Measurements from ENCODE around the gene FAF1. TPM values are rescaled to one million over a fixed set of nuclear protein-coding genes. Genes with fewer than 3 reads are reported as not detected.

FAF1 gene
- total and polyA plus RNA-seq, 9 of the 15 experiments (the other 6 are each of a cell fraction or from before 2014, with no cell fraction given), result 48.7 to 225 (median 118) TPM

DNA sequence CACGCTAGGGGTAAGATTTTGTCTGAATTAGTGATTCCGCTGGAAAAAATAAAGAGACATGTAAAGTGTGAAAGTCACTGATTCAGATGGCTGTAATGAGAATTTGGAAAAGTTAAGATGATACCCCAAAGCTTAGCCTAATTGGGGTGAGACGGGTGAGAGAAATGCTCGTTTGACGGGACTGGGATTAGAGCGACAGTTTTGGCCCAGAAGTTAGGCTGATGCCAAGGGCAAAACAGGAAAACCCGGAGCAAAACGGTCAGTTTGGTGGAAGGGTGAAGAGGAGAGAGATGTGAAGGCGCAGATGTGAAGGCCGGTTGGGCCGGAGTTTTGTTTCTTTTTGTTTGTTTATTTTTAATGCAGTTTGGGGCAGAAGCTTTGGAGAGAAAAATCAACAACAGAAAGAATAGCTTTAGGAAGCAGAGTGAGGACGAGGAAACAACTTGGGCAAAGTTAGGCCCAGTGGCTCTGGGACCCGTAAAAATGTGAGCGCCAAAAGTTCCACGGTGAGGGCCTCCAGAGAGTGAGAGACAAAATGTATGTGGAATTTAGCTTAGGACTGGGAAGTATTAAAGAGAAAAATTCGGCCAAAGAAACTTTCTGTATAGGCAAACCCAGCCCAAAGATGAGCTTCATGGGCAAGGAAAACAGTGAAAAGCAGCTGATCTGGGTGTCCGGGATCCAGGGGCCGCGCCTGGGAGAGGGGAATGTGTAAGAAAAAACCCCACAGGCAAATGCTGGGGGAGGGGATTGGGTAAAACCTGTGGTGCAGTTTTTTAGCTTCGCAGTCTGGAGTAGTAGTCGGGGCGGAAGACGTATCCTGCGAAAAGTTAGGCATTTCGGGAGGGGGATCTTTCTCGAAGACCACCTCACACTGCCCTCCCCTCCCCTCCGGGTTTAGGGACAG, 538.0 kb downstream of the FAF1 start:
- ATAC-seq (no peak), DNase-seq (ENCODE audit: extremely low read depth in 1 of 4, low spot score in 3 of 4) (no peak), FAIRE-seq (no peak)
- intact Hi-C loops (cut with micrococcal nuclease) (no loop called here), in situ Hi-C loops (cut with MboI) (no loop called here)
- CTCF ChIA-PET (ENCODE audit: low intra/inter-chr PET ratio), result no interaction called here
- Histone ChIP-seq H3K27me3 (ENCODE audit: control insufficient read depth in 2 of 2, insufficient read depth in 2 of 2, low read length in 2 of 2) (peaks cover 72 to 94% of the 10 kb centered on the region in 2 experiments), H2AFZ (ENCODE audit: low read depth, low read length) (no peak overlapping the region), H4K20me1 (replicated peaks; ENCODE audit: control insufficient read depth, insufficient read depth, low read length) (no peaks in the 10 kb centered on the region), H3K79me2 (ENCODE audit: control insufficient read depth, insufficient read depth, low read length) (no peaks in the 10 kb centered on the region), H3K4me2 (ENCODE audit: insufficient read depth, low read length) (no peak overlapping the region), H3K9me3 (replicated peaks; ENCODE audit: control insufficient read depth, insufficient read depth, low read depth, low read length) (no peaks in the 10 kb centered on the region), H3K4me3 (no peak overlapping the region), H3K9me1 (ENCODE audit: control insufficient read depth, insufficient read depth, low read length) (no peaks in the 10 kb centered on the region), H3K9ac (ENCODE audit: insufficient read depth in 1 of 2, low read depth in 2 of 2, low read length in 2 of 2) (no peak overlapping the region), H3K36me3 (ENCODE audit: control insufficient read depth, insufficient read depth, low read length) (no peaks in the 10 kb centered on the region), H3K4me1 (replicated peaks in 1 of 2; ENCODE audit: control insufficient read depth in 2 of 2, insufficient read depth in 2 of 2, low read length in 2 of 2) (peaks cover 0 to 42% of the 10 kb centered on the region in 2 experiments; a peak in 2 of 5 replicates), H3K27ac (ENCODE audit: extremely low read depth, low read depth, low read length) (no peak overlapping the region)
- no TSS peak for BruUV-seq (replicated peaks)
- POLR2A ChIA-PET, result interaction anchor here (0.9 to 1.1 kb wide), 2 partner anchors 8 to 19 kb away, joined by 3 read pairs; no protein-coding TSS in a partner anchor
- TF ChIP-seq, protein P1, sequence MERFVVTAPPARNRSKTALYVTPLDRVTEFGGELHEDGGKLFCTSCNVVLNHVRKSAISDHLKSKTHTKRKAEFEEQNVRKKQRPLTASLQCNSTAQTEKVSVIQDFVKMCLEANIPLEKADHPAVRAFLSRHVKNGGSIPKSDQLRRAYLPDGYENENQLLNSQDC (CRISPR knock-in tag; IDR thresholded peaks at IDR 0.05), result no peak
- TF ChIP-seq MTA3 (IDR thresholded peaks at IDR 0.05; ENCODE audit: borderline replicate concordance) (no peak), SUPT5H (IDR thresholded peaks at IDR 0.05) (no peak), PHTF2 (CRISPR knock-in tag; IDR thresholded peaks at IDR 0.05) (no peak), SRF (CRISPR knock-in tag; IDR thresholded peaks at IDR 0.05) (no peak), PHF20 (IDR thresholded peaks at IDR 0.05; ENCODE audit: partially characterized antibody) (no peak), U2AF2 (optimal IDR thresholded peaks at IDR 0.05; ENCODE audit: low read depth, low read length) (no peak)
- TF ChIP-seq, protein P2, sequence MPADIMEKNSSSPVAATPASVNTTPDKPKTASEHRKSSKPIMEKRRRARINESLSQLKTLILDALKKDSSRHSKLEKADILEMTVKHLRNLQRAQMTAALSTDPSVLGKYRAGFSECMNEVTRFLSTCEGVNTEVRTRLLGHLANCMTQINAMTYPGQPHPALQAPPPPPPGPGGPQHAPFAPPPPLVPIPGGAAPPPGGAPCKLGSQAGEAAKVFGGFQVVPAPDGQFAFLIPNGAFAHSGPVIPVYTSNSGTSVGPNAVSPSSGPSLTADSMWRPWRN (IDR thresholded peaks at IDR 0.05; ENCODE audit: low read depth), result no peak
- WGBS (ENCODE audit: insufficient coverage, low coverage, missing lambda C conversion rate), result 16% methylated on average over 27 of the region's 27 CpGs

Data from K562 (cell line).